HT-29 (cell line): ENCODE measurements around the gene CORO6. TPM values are rescaled to one million over a fixed set of nuclear protein-coding genes. Genes with fewer than 3 reads are reported as not detected.

ENCODE experiments used
- DNase-seq: peaks from one replicate; pipeline ENCODE4 v3.0.0-alpha.2; 2015; ENCODE audit warnings: low spot score
- total RNA-seq: library from RNA; depleted of rRNA; stranded (reverse); fragments of >200 nt; shearing (Covaris generic); gene quantifications from 2 replicates; pipeline ENCODE4 v1.2.3, GENCODE V29; 2014

Gene CORO6
- total RNA-seq, 1 experiment from 2014 or later, result 0.25 TPM

DNA sequence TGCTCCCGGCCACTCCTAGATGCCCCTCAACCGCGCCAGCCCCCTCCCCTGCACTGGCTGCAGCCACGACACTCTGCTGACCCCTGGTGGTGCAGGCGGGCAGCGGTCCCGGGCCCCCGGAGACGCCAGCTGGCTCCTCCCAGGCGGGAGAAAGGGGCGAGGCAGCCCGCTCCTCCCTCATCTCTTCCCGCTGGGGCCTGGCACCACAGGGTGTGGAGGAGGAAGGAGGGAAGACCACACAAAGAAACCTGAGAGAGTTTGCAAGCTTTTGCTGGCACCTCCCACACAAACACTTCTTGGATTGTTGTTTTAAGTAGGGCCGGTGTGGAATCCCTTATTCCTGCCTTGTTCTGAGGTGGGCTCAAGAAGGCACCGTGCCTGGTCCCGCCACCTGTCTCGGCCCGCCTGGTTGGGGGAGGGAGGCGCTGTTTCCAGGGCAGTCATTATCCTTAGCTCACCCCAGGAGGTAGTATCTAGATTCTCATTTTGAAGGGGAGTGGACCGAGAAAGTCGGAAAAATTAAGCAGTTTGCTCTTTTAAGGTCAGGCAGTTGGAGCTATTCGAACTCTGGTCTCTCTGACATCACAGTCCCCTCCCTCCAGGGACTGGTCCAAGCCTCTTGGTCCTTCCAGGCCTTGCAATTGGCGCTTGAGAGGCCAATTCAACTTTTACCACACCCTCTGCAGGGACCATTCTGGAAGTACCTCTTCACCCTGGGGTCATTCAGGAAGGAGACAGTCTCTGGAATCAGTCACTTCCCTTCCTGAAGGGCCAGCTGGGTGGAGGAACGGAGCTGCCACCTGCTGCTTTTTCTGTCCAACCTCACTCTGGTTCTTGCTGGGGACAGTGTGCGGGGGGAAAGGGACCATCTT lies 30.7 kb downstream of the CORO6 start:
- DNase-seq, result peak; percentile 90

DNA sequence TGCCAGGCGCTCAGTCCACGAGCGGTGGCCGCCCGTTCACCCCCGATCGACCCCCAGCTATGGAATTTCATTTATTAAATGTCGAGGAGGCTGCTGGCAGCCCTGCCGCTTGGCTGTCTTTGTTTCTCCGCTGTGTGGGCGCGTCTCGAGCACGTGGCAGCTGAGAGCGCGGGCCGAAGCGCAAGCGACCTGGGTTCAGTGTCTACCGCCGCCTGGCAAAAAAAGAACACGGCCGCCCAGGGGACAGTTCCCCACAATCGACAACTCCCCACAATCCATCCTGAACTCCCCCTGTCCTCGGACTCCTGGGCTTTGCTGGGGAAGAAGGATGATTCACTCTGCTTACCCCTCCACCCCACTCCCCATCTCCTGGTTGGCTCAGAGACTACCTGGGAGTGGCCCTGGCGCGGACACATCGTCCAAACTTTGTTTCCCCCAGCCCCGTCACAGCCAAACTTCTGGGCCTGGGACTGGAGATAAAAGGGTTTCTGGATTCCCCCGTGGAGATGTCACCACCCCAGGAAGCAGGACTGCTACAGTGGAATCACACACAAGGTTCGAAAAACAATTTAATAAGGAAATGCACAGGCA lies 31.5 kb downstream of the CORO6 start:
- no peak for DNase-seq

DNA sequence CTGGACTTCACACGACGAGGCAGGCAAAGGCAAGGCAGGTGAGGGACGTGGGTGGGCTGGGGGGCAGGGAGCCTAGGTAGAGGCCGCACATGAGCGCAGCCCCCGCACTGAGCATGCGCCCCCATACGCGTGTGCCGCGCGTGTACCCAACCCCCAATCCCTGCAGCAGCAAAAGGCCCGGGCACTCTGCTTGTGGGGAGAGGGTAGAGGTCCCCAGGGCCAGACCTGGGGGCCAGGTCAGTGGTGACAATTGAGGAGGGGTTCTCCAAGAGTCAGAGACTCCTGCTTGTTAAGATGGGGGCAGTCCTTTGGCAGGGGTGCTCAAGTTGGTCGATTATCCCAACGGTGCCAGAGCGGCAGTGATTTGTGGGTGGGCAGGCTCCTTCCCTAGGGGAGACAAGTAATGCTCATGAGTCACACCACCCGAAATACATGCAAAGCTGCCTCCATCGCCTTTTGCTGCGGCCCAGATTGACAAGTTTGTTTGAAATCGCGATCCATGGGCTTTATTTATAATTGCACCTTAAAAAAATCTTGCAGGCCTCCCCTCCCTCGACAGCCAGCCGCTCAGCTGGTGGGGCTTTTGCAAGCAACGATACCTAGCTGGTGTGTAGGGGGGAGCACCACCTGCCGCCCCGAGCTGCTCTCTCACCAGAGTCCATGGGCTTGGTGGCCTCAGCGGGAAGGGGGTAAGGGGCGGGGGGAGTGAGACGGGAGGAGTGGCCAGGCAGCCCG lies 32.1 kb downstream of the CORO6 start:
- peak; percentile 10 for DNase-seq

DNA sequence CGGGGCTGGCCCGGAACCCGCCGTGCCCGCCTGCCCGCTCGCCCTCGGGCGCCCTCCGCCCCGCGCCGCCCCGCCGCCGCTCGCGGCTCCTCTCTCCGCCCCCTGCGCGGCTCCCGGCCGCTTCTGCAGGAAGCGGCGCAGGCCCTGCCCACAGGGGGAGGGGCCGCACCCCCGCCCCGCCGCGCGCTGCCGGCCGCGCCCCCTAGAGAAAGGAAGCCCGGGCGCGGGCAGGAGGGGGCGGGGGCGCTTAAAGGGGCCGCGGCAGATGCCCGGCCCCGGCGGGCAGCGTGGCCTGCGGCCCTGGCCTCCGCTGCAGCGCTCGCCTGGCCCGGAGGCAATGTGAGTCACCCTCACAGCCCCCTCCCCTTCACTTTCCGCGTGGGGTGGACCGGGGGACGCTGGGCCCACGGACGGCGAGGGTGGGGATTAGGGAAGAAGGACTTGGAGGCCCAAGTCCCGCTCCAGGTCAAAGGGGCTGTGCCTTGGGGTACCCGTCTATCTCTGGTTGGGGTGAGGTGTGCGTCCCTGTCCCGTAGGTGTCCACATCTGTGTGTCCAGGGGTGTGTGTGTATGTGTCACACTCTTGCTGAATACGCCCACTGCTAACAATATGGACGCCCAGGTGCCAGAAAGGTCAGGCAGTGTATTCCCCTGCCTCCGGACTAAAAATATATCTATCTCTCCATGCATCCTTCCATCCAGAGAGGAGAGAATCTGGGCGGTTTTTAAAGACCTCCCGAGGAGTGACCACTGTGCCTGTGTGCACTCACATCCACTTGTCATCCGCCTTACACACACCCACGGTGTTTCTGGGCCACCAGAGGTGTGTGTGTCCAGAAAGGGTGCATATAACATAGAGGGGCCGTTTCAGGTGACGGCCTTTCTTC lies 32.9 kb downstream of the CORO6 start, which contains the start of gene GIT1:
Gene GIT1 (minus strand): TSS at position 125 of the 887 bp plus-strand sequence. CDS start 270 bp downstream, outside the sequence.
- peak; percentile 88 for DNase-seq

DNA sequence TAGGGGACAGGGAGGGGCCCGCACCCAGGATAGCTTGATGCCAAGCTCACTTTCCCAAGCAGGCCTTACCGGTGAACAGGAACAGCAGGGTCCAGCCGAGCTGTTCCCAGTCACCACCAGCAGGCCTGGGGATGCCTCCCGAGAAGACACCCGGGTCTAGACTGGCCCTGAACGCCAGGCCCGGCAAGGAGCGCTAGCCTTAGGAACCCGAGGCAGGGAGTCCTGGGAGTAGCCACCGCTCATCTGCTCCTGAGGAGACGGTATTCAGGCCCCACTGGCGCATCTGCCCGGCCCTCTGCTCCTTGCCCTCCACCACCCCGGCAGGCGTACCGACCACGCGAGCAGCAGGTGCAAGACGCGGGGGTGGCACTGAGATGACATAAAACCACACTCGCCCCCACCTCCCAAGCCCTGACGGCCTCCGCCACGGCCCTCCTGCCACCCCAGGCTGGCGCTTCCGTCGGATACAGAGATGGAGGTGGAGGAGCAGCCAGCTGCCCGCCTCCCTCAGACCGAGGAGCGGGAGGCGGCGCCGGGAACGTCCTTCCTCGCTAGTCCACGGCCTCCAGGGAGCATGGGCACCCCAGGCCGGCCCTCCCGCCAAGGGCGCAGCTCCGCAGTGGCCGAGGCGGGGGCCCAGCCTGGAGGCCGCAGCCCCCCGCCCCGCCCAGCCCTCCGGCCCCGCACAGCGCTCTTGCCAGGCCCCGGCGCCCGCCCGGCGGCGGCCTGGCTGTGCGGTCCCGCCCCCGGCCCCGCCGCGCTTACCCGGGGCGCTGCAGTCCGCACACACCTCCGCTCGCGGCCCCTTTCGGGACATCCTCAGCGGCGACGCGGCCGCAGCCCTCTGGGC lies 33.9 kb downstream of the CORO6 start:
- DNase-seq, result peak; percentile 46

DNA sequence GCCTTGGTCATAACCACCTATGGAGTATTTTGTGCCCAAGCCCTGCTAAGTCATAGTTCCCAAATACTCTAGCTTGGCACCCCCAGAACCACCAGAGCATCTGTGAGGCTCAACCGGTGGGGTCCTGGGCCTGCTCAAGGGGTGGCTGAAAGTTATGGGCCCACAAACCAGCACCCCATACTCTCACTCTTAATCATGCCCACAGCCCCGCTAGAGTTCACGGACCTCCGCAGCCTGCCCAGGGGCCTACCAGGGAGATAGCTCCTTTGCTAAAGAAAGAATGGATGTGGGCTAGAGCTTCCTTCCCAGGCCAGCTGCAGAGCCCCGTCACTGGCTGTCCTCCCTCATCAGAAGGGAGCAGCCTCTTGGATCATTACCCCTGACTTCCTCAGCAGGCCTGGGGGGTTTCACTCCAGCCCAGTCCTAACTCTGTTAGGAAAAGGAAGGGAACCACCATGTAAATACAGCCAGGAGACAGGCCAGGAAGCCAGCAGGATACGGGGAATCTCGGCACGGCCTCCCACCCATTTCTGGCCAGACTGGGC lies 34.6 kb downstream of the CORO6 start:
- no peak for DNase-seq

DNA sequence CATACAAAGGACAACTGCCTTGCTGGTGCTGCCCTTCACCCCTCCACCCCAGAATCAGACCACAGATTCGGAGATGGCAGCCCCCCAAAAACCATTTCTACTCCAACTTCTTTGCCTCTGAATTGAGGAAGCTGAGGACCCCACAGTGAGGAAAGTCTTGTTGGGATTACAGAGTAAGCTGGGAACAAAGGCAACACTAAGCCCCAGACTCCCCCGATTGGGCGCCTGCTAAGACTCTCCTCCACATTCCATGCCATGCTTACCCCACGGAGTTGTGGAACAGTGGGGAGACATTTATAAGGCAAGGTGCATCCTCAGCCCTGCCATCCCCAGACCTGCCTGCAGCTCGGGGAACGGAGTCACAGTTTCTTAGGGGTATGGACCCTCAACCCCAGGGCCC lies 35.1 kb downstream of the CORO6 start:
- no peak for DNase-seq

DNA sequence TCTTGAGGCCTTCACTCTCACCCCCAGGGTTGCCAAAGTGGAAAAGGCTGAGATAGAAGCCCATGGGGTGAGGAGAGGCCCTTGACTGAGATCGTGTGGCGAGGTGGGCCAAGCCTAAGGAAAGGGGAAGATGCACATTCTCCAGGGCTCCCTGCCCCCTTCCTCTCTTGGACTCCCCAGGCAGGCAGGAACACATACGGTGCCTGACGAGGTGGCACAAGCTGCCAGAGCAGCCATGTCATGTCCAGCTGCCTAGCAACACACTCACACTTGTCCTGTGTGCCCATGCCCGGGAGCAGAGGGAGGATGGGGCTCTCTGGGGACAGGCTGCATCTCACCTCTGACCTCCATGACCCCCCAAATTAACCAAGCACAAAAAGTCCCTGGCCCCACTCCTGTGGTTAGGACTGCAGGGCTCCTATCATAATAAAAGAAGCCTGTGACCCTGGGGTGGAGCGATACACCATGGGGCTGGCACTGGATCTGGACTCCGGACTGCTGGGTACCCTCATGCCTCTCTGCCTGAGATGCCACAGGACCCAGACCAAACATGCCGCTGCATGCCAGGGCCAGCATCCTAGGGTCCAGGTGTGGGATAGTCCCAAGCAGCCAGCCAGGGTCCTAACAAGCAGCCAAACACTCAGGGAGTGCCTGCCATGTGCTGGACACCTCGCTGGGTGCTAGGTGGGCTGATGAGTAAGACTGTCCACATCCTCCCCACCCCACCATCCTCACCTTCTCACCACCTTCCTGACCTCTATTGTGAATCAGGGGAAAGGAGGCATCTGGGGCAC lies 35.8 kb downstream of the CORO6 start:
- no peak for DNase-seq

DNA sequence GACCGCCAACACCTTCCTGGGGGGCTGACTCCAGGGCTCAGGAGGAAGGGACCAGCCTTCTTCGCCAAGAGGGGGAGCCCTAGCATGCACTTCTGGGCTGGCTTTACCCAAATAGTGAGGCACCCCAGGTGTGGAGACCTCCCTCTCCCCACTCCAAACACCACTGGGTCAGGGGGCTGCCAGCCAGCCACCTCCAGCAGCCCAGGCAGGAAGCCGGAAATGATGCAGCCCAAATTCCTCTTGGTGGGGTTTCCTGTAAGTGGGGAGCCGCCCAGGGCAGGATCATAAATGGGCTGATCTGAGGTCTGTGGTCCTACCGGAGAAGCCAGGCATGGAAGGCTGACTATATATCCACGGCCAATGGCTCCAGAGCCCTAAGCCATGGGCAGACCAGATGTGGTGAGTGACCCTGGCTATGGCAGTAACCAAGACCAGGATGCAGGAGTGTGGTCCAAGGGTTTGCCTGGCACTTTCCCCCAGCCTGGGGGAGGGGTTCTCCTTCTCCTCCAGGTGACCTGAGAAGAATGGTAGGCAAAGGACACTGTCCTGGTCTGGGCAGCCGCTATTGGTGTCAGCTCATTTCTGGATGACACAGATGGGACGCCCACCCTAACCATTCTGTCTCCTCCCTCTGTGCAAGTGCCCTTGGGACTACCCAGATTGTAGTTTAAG lies 37.5 kb downstream of the CORO6 start:
- DNase-seq, result no peak

DNA sequence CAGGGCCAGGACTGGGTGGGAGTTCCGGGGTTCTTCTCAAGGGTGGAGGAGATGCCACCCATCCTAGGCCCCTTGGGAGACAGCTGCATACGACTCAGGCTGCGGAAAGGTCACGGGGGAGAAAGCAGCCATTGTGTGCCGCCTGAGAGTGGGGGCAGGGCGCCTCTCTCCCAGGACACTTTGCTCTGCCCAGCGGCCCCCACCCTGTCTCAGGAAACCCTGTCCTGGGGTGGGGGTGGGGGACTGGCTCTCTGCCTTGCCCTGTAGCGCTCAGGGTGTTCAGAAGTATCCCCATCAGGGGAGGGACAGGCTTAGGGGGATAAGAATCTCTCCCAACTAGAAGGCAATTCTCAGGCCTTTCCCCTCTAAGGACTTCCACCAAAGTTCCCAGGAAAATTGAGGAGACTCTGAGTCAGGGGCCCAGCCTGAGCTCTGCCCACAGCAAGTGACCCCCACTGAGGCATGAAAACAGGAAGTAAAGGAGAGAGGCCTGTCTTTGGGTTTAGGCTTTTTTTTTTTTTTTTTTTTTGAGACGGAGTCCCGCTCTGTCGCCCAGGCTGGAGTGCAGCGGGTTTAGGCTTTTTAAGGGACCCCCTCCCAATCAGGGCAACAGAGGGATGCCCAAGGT lies 38.1 kb downstream of the CORO6 start:
- DNase-seq, result no peak

DNA sequence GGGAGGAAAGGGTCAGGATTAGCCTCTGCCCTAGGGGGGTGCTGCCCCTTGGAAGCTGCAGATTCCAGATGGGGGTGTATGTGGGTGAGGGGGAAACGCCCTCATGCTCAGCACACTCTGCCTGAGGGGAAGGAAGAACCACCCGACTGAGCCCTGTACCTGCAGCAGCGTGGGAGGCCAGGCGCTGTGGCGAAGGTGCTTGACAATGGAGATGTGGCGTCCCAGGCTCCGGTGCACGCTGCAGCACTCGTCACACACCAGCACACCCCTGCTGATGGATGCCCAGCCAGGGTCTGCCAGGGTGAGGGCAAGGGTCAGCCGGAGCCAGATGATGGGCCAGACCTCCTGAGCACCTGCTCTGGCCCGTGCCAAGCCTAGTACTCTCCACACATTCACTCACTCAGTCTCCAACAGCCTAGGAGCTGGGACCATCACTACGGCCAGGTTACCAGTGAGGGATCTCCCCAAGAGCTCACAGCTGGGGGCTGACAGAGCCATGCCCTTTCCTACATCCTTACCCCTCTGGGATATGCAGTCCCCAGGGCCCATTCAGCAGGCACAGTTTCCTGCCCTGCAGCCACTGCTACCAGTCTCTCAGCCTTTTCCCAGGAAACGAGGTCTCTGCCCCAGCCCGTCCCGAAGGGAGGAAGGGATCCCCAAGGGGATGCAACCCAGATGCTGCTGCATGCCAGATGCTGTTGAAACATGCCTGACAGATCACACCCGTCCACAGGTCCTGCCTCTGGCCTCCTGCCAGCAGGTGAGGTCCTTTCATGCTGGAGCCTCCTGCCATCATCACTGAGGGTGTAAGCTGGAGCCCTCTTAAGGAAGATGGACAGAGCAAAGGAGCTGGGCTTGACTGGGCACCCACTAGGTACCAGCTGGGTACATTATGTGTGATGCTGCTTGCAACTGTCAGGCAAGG lies 39.1 kb downstream of the CORO6 start:
- DNase-seq, result no peak

DNA sequence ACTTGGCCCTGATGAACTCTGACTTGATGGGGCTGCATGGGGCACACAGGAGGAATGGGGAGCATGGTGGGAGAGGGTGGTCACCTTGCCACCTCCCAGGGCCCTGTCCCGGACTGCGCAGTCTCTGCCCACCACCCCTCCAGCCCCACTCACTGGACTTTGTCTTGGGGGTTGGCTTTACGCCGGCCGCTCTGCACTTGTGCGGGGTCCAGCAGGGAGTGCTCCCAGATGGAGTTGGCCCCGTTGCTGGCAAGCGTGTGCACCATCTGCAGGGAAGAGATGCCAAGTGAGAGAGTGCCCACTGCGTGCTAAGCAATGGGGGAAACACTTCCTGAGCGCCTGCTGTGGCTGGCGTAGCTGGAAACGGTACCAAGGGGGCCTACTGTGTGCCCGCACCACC lies 39.9 kb downstream of the CORO6 start:
- no peak for DNase-seq

DNA sequence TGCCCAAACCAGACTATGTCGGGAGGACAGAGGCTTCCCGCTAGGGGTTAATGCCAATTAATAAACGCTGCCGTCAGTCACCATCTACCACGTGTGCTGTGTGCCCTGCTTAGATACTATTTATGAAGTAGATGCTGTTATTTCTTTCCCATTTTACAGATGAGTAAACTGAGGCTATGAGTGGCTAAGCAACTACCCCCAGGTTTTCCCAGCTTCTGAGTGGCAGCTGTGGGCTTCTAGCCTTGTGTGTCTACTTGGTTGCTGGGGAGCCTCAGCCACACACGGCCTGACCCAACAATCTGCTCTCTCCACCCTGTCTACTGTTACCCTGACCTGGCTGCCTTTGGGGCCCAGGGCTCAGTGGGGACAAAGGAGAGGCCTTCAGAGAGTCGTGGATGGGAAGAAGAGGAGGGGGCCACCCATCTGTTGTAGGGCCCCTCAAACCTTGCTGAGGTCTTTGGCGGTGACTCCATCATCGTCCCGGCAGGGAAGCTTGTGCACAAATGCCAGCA lies 40.4 kb downstream of the CORO6 start:
- no peak for DNase-seq

DNA sequence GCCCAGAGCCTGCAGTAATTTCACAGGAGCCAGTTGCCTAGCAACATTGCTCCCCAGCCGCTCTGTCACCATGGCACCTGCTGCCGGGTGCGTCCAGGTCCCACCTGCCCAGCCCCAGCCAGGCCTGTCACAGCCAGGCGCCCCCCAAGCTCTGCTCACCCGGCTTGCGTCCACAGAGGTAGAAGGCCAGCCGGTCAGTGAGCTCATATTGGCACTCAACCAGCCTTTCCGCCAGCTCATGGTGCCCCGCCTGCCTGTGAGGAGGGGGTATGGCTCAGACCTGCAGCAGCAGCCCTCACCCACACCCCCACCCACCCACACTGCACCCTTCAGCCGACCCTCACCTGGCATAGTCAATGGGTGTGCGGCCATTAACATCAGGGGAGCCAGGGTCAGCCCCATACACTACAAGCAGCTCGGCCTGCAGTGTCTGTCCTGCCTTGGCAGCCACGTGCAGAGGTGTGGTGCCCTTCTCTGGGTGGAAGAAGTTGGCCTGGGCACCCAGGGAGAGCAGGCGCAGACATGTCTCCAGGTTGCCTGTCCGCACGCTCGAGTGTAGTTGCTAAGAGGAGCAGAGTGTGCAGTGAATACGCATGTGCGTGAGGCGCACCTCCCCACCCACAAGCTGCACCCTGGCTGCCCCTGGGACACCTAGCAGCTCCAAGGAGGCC lies 41.0 kb downstream of the CORO6 start:
- DNase-seq, result no peak

DNA sequence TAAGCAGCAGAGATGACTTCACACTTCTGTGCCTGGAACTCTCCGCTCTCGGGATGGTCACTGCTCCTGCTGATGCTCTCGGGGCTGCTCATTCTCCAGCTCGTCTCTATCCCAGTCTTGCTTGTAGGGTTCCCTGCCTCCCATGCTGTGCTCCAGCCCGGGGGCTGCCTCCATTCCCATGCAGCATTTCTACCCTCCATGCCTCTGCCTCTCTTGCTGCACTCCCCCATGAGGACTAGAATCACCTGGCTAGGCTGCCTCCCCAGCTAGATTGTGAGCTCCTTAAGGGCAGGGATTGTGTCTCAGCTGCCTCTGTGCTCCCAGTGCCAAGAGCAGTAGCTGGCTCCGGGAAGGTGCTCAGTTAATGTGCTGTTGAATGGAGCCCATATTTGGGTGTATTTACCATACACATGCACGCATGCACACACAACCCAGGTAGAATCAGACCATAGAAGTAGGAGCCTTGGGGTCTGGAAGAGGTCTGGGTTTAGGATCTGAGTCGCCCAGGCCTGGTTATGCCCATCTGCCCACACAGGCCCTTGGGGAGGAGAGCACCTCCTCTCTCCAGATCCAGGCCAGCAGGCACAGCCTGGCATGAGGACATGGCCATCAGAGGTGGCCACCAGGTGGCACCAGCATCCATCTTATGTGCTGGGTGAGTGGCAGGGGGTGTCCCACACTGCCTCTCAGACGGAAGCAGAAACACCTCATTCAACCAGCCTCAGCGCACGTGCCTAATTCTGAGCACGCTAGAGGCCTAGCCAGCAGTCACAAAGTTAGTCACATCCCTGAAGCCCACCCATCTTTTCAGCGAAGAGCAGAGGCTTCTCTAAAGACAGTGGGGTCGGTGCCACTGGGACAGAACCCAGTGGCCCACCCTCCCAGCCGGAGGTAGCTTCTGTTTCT lies 42.6 kb downstream of the CORO6 start:
- peak; percentile 91 for DNase-seq
